Left cardiac atrium (tissue), 4 donors: ENCODE data around the gene ARHGDIB. TPM values are rescaled to one million over a fixed set of nuclear protein-coding genes. Genes with fewer than 3 reads are reported as not detected.

Experiments
- ATAC-seq, 2 donors: fragments of 200-7000 bp; cut with Tn5 transposase; one replicate each; pipeline ENCODE4 v1.9.1; 2020; ENCODE audit warnings: mild to moderate bottlenecking in 2 of 2, moderate library complexity in 2 of 2
- DNase-seq: peaks from one replicate; pipeline ENCODE4 v3.0.0-alpha.2; 2020
- intact Hi-C, 2 donors: fragments of 100-400 bp; cut with DNase I; formaldehyde crosslinking; loops; one replicate each; pipeline versions ENCODE4 v1.14.1 to v1.15.1; 2022 to 2023
- total RNA-seq, 2 donors: library from RNA; stranded (reverse); fragmentation: NEBNext Ultra II Directional; extraction: Animal tissue kit (Norgen Biotek cat#: 25700); gene quantifications; one replicate each; pipeline ENCODE4 v1.2.1, GENCODE V29; 2021
- donor health status: DM: no; HTN: yes; CAD: no.
- donor health status: DM: no; HTN: yes; CAD: no; lungs with severe emphysema.
- donor health status: DM: yes; HTN: yes; CAD: no.
- donor health status: Dilated cardiomyopathy.

The ARHGDIB gene
- total RNA-seq, 2 donors from 2014 or later = 80.0 to 118 TPM

DNA sequence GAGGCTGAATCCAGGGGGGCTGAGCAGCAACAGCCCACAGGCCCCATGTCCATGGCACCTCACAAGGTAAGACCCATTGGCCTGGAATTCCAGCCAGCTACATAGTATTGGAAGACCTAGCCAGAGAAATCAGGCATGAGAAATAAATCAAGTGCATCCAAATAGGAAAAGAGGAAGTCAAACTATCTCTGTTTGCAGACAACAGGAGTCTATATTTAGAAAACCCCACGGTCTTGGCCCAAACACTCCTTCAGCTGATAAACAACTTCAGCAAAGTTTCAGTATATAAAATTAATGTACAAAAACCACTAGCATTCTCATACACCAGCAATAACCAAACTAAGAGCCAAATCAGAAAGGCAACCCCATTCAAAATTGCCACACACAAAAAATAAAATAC lies 28.4 kb upstream of the ARHGDIB start:
- DNase-seq (no peak), ATAC-seq (no peak)
- intact Hi-C loops = loop anchor here in 1 of 2 donors (10.0 kb wide), 1 partner anchor 265 kb away; no protein-coding TSS in a partner anchor

- DNase-seq (no peak), ATAC-seq (no peak)
- intact Hi-C loops = no loop called here
Measured at GRCh38 chr12:14988035-14988434, 26.6 kb upstream of the ARHGDIB start.

DNA sequence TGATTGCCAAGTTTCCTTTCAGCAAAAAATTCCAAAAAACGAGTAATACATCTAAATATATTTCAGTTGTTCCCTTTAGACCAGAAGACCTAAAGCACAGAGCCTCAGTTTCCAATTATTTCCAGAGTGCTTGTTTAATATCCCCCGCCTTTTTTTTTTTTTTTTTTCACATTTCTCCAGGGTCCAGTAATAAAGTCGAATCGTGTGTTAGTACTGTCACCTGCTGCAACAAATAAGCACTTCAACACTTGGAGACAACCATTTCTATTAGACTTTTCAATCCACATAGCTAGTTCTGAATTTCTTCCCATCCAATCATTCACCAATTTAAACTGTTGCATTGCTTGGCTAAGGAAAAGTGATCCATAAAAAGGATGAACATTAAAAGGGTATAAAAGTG lies 25.0 kb upstream of the ARHGDIB start:
- no peak for ATAC-seq
- no peak for DNase-seq
- intact Hi-C loops = no loop called here

DNA sequence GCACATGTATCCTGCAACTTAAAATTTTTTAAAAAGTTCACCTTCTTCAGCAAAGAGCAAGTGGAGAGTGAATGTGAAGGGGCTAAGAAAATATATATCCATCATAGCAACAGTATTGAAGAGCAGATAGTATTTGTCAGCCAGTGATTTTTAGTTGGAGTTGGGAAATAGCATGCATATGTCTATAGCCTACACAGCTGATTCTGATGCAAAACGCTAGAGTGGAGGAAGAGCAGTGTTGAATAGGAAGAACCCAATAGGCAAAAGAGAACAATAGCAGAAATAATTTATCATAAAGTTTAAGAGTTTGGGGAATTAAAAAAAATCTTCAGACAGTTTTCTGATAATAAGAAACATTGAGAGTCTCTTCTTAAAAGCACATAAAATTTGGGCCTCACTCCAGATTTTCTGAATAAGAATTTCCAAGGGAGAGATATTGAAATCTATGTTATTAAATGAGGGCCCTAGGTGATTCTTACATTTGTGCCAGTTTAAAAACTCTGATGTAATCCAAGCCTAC lies 23.4 kb upstream of the ARHGDIB start:
- DNase-seq = no peak
- ATAC-seq = no peak
- intact Hi-C loops = no loop called here

GRCh38 chr12:14984036-14984435 lies 22.6 kb upstream of the ARHGDIB start:
- ATAC-seq (no peak), DNase-seq (no peak)
- intact Hi-C loops = no loop called here

GRCh38 chr12:14982991-14983390 lies 21.6 kb upstream of the ARHGDIB start:
- ATAC-seq = no peak
- no peak for DNase-seq
- intact Hi-C loops = no loop called here

GRCh38 chr12:14982562-14982961 lies 21.2 kb upstream of the ARHGDIB start:
- no peak for DNase-seq
- intact Hi-C loops = no loop called here
- no peak for ATAC-seq

GRCh38 chr12:14981049-14981448 lies 19.6 kb upstream of the ARHGDIB start:
- DNase-seq (no peak), ATAC-seq (peak in 1 of 2 donors; percentile 46)
- intact Hi-C loops = no loop called here

DNA sequence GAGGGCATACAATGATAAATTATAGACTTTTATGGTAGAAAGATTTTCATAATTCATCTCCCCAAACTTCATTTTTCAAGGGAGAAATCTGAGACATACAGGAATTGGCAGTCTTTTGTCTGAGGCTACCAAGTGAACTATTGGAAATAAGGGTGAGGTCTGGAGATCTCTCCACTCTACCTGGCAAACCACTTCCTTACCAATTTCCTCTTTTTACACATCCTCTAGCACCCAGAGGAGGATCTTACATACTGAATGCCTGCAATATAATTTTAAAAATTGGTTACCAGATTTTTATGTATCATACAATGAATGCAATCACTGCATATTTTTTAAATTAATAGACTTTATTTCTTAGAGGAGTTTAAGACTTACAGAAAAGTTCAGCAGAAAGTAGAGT lies 18.1 kb upstream of the ARHGDIB start:
- DNase-seq = no peak
- no peak for ATAC-seq
- intact Hi-C loops = no loop called here

GRCh38 chr12:14976658-14977057 lies 15.3 kb upstream of the ARHGDIB start:
- intact Hi-C loops = no loop called here
- ATAC-seq (no peak), DNase-seq (no peak)

GRCh38 chr12:14975457-14975856 lies 14.1 kb upstream of the ARHGDIB start:
- no peak for ATAC-seq
- intact Hi-C loops = no loop called here
- no peak for DNase-seq

- ATAC-seq = no peak
- no peak for DNase-seq
- intact Hi-C loops = no loop called here
Measured at GRCh38 chr12:14974633-14975032, 13.2 kb upstream of the ARHGDIB start.

- no peak for ATAC-seq
- no peak for DNase-seq
- intact Hi-C loops = no loop called here
Measured at GRCh38 chr12:14972816-14973215, 11.4 kb upstream of the ARHGDIB start, which contains the start of gene PDE6H. Gene PDE6H (plus strand): TSS chr12:14973042. CDS start chr12:14978013, 4,971 bp downstream.

DNA sequence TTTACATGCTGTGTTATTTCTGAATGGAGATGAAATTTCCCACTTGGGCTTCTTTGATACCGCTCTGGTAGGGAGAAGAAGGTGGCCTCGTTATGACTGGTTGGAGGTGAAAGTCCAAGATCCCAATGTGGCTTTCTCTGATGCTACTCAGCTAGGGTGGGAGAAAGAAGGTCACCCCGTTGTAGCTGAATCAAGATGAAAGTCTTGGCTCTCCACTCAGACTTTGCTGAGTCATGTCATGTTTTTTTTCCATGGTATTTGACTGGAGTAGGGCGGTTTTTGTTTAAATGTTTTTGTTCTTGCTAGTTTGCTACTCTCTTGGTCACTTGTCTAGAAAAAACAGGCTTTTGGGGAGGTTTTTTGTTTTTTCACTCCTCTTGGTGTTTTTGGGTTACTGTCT lies 9.1 kb upstream of the ARHGDIB start:
- no peak for ATAC-seq
- intact Hi-C loops = no loop called here
- no peak for DNase-seq

DNA sequence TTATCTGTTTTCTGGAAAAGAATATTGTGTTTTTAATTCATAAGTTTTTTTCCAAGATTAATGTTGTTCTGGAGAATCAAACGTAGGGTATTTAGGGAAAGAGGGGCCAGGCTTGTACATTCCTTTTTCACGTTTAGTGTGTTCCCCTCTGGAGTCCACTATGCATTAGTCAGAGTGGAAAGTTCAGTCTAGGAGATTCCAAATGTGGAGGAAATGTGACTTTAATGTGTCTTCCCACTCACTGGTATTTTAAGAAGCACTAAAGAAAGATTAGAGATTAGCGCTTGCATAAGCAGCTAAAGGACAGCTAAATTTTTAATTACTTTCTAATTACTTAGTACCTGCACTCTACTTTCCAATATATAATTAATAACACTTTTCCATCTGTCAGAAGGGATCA lies 7.1 kb upstream of the ARHGDIB start:
- no peak for DNase-seq
- no peak for ATAC-seq
- intact Hi-C loops = no loop called here

DNA sequence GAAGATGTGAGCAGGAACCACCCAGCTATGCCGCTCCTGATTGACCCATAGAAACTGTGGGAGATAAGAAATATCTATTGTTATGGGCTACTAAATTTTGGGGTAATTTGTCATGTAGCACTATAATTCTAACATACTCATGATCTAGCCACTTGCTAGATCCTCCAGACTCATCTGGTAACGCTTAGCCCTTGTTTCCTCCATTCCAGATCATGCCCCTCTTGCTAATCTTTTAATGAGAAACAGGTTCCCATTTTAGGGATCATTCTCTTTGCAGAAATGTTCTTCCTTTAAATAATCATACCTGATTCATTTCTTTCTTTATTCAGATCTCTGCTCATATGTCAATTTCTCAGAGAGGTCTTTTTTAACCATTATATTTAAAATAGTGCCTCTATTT lies 3.8 kb upstream of the ARHGDIB start:
- intact Hi-C loops = no loop called here
- ATAC-seq (no peak), DNase-seq (no peak)

GRCh38 chr12:14964406-14964805 lies 3.0 kb upstream of the ARHGDIB start:
- ATAC-seq = no peak
- intact Hi-C loops = no loop called here
- DNase-seq = no peak

DNA sequence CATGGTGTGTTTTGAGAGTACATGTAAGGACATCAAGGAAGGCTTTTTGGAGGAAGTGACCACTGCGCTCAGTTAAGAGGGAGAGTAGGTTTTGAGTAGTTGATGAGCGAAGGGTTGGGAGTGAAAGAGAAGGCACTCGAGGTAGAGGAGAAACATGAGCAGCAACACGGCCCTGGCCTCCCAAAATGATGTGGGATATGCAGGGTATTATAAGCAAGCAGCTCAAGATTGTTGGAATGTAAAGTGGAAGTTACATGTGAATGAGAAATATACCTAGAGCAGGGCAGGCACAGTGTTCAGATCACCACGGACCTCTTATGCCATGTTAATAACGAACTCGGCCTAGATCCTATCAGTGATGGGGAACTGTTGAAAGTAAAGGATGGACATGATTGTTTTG lies 2.1 kb upstream of the ARHGDIB start:
- intact Hi-C loops = no loop called here
- DNase-seq = no peak
- ATAC-seq = no peak

DNA sequence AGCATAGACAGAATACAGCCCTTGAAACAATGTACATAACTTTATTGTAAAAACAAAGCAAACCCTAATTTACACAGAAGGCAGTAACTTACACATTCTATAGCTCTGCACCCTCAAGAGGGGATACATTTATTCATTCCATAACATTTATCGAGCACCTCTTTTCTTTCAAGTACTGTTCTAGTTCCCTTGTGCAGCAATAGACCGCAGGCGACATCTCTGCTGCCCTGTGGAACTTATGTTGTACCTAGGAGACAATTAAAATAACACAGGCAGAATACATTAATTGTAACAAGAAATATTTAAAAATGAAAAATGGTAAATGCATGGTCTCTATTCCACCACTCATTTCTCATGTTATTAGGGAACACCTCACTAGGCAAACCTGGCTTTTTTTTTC lies 1.4 kb upstream of the ARHGDIB start:
- DNase-seq (no peak), ATAC-seq (no peak)
- intact Hi-C loops = no loop called here

DNA sequence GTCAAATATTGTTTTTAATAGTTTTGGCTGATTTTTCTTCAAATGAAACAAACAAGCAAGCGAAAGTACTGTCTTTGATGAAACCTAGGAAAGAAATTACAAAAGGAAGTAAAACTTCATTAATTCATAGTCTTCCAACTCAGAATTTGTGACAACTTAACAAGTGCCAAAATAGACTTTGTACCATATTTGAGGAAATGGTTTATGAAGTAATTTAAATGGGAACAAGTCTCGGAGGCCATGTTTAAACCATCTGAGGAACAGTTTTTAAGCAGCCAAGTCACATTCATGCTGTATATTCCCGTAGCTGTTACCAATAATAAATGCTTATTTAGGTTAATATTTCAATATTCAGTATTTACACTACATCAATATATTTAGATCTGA lies 745 bp upstream of the ARHGDIB start:
- DNase-seq (no peak), ATAC-seq (no peak)
- intact Hi-C loops = no loop called here

DNA sequence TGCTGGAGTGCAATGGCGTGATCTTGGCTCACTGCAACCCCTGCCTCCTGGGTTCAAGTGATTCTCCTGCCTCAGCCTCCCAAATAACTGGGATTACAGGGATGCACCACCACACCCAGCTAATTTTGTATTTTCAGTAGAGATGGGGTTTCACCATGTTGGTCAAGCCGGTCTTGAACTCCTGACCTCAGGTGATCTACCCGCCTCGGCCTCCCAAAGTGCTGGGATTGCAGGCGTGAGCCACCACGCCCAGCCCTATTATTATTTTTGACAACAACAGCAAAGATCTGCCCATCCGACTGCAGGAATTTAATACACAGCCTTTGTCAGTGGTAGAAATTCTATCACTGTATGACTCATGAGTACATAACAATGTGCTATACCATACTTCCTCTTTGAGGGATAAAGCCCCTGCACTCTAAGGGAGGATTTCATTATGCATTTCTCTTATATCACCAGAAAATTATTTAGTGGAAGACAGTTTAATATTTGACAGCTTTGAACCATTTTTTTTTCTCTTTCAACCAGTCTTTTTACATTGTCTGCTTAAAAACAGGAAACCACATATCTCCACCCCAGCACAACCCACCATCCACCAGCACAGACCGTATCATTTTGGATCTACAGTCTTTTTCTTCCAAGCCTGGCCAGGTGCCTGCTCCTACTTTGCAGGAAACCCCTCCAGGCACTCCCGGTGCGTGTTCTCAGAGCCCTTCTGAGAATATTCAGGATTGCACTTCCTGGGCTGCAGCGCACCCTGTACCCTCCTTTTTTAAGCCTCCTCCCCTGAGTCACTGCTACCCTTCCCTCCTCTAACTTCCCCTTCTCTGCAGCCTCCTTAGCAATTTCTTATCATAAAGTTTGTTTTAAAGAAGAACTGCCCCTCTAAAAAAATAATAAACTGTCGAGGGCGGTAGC lies 594 bp downstream of the ARHGDIB start:
- intact Hi-C loops = no loop called here
- DNase-seq (peak; percentile 59), ATAC-seq (peak; percentile 47 to 85)
